ENCODE data around the gene IL1RAPL2. TPM values are rescaled to one million over a fixed set of nuclear protein-coding genes. Genes with fewer than 3 reads are reported as not detected.

Gene IL1RAPL2
- total and polyA plus RNA-seq, 2 donors (not counting 1 experiment from before 2014, with no cell fraction given) = not detected

GRCh38 chrX:105700331-105700730, 1134.3 kb downstream of the IL1RAPL2 start:
- DNase-seq (no peak), ATAC-seq (ENCODE audit: low read depth) (no peak)
- H3K79me2 ChIP-seq (ENCODE audit: control insufficient read depth, insufficient read depth, low read length) = no peaks in the 10 kb centered on the region
- H3K4me3 Mint-ChIP-seq = no peak overlapping the region
- POLR2A ChIA-PET = no interaction called here
- H3K27me3 Mint-ChIP-seq = no peaks in the 10 kb centered on the region
- H3K9me3 Mint-ChIP-seq (ENCODE audit: insufficient read depth) = no peaks in the 10 kb centered on the region
- no peak overlapping the region for H3K27ac ChIP-seq (ENCODE audit: low read length in 2 of 2)
- H3K4me3 ChIP-seq (ENCODE audit: control extremely low read depth in 1 of 5, extremely low read depth in 1 of 5, insufficient read depth in 1 of 5, low read depth in 2 of 5, low read length in 4 of 5) = no peak overlapping the region
- no peak overlapping the region for H3K27ac Mint-ChIP-seq
- intact Hi-C loops (cut with micrococcal nuclease) = no loop called here
- no peak overlapping the region for H2AFZ ChIP-seq (ENCODE audit: insufficient read depth, low read depth, low read length, poor library complexity, severe bottlenecking)
- no peak overlapping the region for H3K4me2 ChIP-seq (replicated peaks; ENCODE audit: low read depth, low read length, poor library complexity, severe bottlenecking)
- H3K4me1 Mint-ChIP-seq = no peaks in the 10 kb centered on the region
- no peaks in the 10 kb centered on the region for H3K9me3 ChIP-seq (ENCODE audit: control extremely low read depth in 1 of 3, control insufficient read depth in 2 of 3, insufficient read depth in 1 of 3, low read length in 2 of 3)
- CTCF ChIA-PET = no interaction called here
- H3K36me3 ChIP-seq (replicated peaks in 1 of 2; ENCODE audit: control extremely low read depth in 1 of 2, control insufficient read depth in 1 of 2, extremely low read depth in 1 of 2, insufficient read depth in 2 of 2, low read length in 1 of 2) = no peaks in the 10 kb centered on the region
- no peaks in the 10 kb centered on the region for H3K4me1 ChIP-seq (ENCODE audit: control insufficient read depth in 2 of 2, insufficient read depth in 2 of 2, low read length in 2 of 2)
- no peaks in the 10 kb centered on the region for H4K20me1 ChIP-seq (ENCODE audit: control insufficient read depth, insufficient read depth, low read length, poor library complexity, severe bottlenecking)
- H3K27me3 ChIP-seq (replicated peaks in 1 of 4; ENCODE audit: control extremely low read depth in 1 of 4, control insufficient read depth in 3 of 4, insufficient read depth in 4 of 4, low read length in 3 of 4) = no peaks in the 10 kb centered on the region
- TF ChIP-seq EZH2 (IDR thresholded peaks at IDR 0.05; ENCODE audit: borderline replicate concordance, insufficient read depth, low read depth, low read length, poor library complexity, severe bottlenecking) = no peak
- TF ChIP-seq, protein P1, sequence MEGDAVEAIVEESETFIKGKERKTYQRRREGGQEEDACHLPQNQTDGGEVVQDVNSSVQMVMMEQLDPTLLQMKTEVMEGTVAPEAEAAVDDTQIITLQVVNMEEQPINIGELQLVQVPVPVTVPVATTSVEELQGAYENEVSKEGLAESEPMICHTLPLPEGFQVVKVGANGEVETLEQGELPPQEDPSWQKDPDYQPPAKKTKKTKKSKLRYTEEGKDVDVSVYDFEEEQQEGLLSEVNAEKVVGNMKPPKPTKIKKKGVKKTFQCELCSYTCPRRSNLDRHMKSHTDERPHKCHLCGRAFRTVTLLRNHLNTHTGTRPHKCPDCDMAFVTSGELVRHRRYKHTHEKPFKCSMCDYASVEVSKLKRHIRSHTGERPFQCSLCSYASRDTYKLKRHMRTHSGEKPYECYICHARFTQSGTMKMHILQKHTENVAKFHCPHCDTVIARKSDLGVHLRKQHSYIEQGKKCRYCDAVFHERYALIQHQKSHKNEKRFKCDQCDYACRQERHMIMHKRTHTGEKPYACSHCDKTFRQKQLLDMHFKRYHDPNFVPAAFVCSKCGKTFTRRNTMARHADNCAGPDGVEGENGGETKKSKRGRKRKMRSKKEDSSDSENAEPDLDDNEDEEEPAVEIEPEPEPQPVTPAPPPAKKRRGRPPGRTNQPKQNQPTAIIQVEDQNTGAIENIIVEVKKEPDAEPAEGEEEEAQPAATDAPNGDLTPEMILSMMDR (IDR thresholded peaks at IDR 0.05) = no peak
- WGBS (ENCODE audit: insufficient coverage) = no CpG with 5 or more reads among the region's 1 CpG
- H3K9ac ChIP-seq (ENCODE audit: low read length) = no peak overlapping the region

GRCh38 chrX:105701310-105702052, 1135.5 kb downstream of the IL1RAPL2 start:
- no peak for TF ChIP-seq EZH2 (IDR thresholded peaks at IDR 0.05; ENCODE audit: borderline replicate concordance, insufficient read depth, low read depth, low read length, poor library complexity, severe bottlenecking)
- Histone ChIP-seq H3K27ac (ENCODE audit: low read length in 2 of 2) (no peak overlapping the region), H2AFZ (ENCODE audit: insufficient read depth, low read depth, low read length, poor library complexity, severe bottlenecking) (no peak overlapping the region), H3K36me3 (replicated peaks in 1 of 2; ENCODE audit: control extremely low read depth in 1 of 2, control insufficient read depth in 1 of 2, extremely low read depth in 1 of 2, insufficient read depth in 2 of 2, low read length in 1 of 2) (no peaks in the 10 kb centered on the region), H3K27me3 (replicated peaks in 1 of 4; ENCODE audit: control extremely low read depth in 1 of 4, control insufficient read depth in 3 of 4, insufficient read depth in 4 of 4, low read length in 3 of 4) (no peaks in the 10 kb centered on the region), H3K4me3 (ENCODE audit: control extremely low read depth in 1 of 5, extremely low read depth in 1 of 5, insufficient read depth in 1 of 5, low read depth in 2 of 5, low read length in 4 of 5) (no peak overlapping the region), H3K79me2 (ENCODE audit: control insufficient read depth, insufficient read depth, low read length) (no peaks in the 10 kb centered on the region), H3K4me1 (ENCODE audit: control insufficient read depth in 2 of 2, insufficient read depth in 2 of 2, low read length in 2 of 2) (no peaks in the 10 kb centered on the region), H3K4me2 (replicated peaks; ENCODE audit: low read depth, low read length, poor library complexity, severe bottlenecking) (no peak overlapping the region), H3K9me3 (ENCODE audit: control extremely low read depth in 1 of 3, control insufficient read depth in 2 of 3, insufficient read depth in 1 of 3, low read length in 2 of 3) (no peaks in the 10 kb centered on the region), H3K9ac (ENCODE audit: low read length) (no peak overlapping the region), H4K20me1 (ENCODE audit: control insufficient read depth, insufficient read depth, low read length, poor library complexity, severe bottlenecking) (no peaks in the 10 kb centered on the region)
- no peaks in the 10 kb centered on the region for H3K27me3 Mint-ChIP-seq
- no peak overlapping the region for H3K4me3 Mint-ChIP-seq
- POLR2A ChIA-PET = no interaction called here
- DNase-seq (no peak), ATAC-seq (ENCODE audit: low read depth) (no peak)
- CTCF ChIA-PET = no interaction called here
- intact Hi-C loops (cut with micrococcal nuclease) = no loop called here
- no peaks in the 10 kb centered on the region for H3K4me1 Mint-ChIP-seq
- WGBS (ENCODE audit: insufficient coverage) = no CpG with 5 or more reads among the region's 3 CpGs
- no peak overlapping the region for H3K27ac Mint-ChIP-seq
- no peaks in the 10 kb centered on the region for H3K9me3 Mint-ChIP-seq (ENCODE audit: insufficient read depth)

All from B cell (primary cell).